Neural cell (in vitro differentiated cells): ENCODE results near the gene PLCE1.

ENCODE experiments used
- EP300 ChIP-seq: fragments of 450-650 bp; conservative IDR thresholded peaks from 2 replicates; pipeline ENCODE4 v1.6.1; 2014; ENCODE audit warnings: antibody characterized with exemption, mild to moderate bottlenecking, moderate library complexity; ENCODE audit not compliant: poor library complexity, severe bottlenecking
- EZH2 ChIP-seq: fragments of 200-600, 300-800 bp; shearing (Covaris generic), sonication (generic); IDR thresholded peaks from 2 replicates; pipeline ENCODE4 v1.6.1; 2014; ENCODE audit warnings: antibody characterized with exemption, low read length, borderline replicate concordance, mild to moderate bottlenecking; ENCODE audit not compliant: insufficient read depth, poor library complexity, severe bottlenecking
- MXI1 ChIP-seq: fragments of 450-650 bp; conservative IDR thresholded peaks from 2 replicates; pipeline ENCODE4 v1.6.1; 2014; ENCODE audit warnings: antibody characterized with exemption, mild to moderate bottlenecking; ENCODE audit not compliant: poor library complexity, severe bottlenecking
- POLR2AphosphoS5 ChIP-seq: IDR thresholded peaks from 2 replicates; pipeline ENCODE4 v1.6.1; 2012
- RAD21 ChIP-seq: fragments of 450-650 bp; conservative IDR thresholded peaks from 2 replicates; pipeline ENCODE4 v1.6.1; 2014; ENCODE audit warnings: antibody characterized with exemption, mild to moderate bottlenecking, moderate library complexity
- SMC3 ChIP-seq: fragments of 450-650 bp; conservative IDR thresholded peaks from 2 replicates; pipeline ENCODE4 v1.6.1; 2014; ENCODE audit warnings: antibody characterized with exemption, mild to moderate bottlenecking, moderate library complexity; ENCODE audit not compliant: poor library complexity
- TAF1 ChIP-seq: IDR thresholded peaks from 2 replicates; pipeline ENCODE4 v1.6.1; 2012; ENCODE audit warnings: low read depth
- TF ChIP-seq, protein P1 (sequence below): IDR thresholded peaks from 2 replicates; pipeline ENCODE4 v1.6.1; 2012; ENCODE audit warnings: borderline replicate concordance
- TF ChIP-seq, protein P2 (sequence below): fragments of 450-650 bp; IDR thresholded peaks from 2 replicates; pipeline ENCODE4 v1.5.1; 2014; ENCODE audit warnings: antibody characterized with exemption, mild to moderate bottlenecking, moderate library complexity; ENCODE audit not compliant: poor library complexity, severe bottlenecking

DNA sequence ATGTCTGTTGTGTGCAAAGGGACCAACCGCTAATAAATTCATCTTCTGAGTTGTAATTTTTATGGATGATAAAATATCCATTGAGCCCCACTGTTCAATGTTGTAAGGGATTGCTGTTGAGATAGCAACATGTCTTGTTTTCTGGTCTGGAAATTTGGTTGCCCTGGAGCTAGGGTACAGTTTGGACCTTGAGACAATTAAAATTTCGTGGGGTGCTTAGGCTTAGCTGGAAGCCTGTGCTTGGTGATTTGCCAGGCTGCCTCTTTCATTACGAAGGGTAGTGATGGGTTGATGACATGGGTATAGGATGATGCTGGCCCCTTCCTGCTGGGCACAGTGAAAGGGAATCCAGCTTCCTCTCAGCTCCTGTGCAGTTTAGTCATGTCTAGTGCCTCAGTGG is 43.6 kb downstream of the PLCE1 start:
- TF ChIP-seq, protein P1, sequence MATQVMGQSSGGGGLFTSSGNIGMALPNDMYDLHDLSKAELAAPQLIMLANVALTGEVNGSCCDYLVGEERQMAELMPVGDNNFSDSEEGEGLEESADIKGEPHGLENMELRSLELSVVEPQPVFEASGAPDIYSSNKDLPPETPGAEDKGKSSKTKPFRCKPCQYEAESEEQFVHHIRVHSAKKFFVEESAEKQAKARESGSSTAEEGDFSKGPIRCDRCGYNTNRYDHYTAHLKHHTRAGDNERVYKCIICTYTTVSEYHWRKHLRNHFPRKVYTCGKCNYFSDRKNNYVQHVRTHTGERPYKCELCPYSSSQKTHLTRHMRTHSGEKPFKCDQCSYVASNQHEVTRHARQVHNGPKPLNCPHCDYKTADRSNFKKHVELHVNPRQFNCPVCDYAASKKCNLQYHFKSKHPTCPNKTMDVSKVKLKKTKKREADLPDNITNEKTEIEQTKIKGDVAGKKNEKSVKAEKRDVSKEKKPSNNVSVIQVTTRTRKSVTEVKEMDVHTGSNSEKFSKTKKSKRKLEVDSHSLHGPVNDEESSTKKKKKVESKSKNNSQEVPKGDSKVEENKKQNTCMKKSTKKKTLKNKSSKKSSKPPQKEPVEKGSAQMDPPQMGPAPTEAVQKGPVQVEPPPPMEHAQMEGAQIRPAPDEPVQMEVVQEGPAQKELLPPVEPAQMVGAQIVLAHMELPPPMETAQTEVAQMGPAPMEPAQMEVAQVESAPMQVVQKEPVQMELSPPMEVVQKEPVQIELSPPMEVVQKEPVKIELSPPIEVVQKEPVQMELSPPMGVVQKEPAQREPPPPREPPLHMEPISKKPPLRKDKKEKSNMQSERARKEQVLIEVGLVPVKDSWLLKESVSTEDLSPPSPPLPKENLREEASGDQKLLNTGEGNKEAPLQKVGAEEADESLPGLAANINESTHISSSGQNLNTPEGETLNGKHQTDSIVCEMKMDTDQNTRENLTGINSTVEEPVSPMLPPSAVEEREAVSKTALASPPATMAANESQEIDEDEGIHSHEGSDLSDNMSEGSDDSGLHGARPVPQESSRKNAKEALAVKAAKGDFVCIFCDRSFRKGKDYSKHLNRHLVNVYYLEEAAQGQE = no peak
- TF ChIP-seq, protein P2, sequence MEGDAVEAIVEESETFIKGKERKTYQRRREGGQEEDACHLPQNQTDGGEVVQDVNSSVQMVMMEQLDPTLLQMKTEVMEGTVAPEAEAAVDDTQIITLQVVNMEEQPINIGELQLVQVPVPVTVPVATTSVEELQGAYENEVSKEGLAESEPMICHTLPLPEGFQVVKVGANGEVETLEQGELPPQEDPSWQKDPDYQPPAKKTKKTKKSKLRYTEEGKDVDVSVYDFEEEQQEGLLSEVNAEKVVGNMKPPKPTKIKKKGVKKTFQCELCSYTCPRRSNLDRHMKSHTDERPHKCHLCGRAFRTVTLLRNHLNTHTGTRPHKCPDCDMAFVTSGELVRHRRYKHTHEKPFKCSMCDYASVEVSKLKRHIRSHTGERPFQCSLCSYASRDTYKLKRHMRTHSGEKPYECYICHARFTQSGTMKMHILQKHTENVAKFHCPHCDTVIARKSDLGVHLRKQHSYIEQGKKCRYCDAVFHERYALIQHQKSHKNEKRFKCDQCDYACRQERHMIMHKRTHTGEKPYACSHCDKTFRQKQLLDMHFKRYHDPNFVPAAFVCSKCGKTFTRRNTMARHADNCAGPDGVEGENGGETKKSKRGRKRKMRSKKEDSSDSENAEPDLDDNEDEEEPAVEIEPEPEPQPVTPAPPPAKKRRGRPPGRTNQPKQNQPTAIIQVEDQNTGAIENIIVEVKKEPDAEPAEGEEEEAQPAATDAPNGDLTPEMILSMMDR = no peak
- no peak for TF ChIP-seq EZH2
- no peak for TF ChIP-seq RAD21
- TF ChIP-seq POLR2AphosphoS5 = no peak
- no peak for TF ChIP-seq TAF1
- no peak for TF ChIP-seq MXI1
- TF ChIP-seq EP300 = no peak
- no peak for TF ChIP-seq SMC3
